ENCODE measurements around the gene RSRC1.

GRCh38 chr3:158166223-158166622, 56.3 kb downstream of the RSRC1 start:
- no peak for TF ChIP-seq CTCF (optimal IDR thresholded peaks at IDR 0.05 in 1 of 3, IDR thresholded peaks at IDR 0.05 in 1 of 3, conservative IDR thresholded peaks at IDR 0.05 in 1 of 3; ENCODE audit: extremely low read depth in 1 of 3, insufficient read depth in 2 of 3, low read length in 3 of 3)
- TF ChIP-seq EZH2 (IDR thresholded peaks at IDR 0.05; ENCODE audit: low read length) = no peak

Data from keratinocyte (primary cell).